CD4-positive, alpha-beta T cell (primary cell): ENCODE data around the gene NRXN3. TPM values are rescaled to one million over a fixed set of nuclear protein-coding genes. Genes with fewer than 3 reads are reported as not detected.

Experiments
- ATAC-seq: fragments of 200-7000 bp; cut with Tn5 transposase; one replicate; pipeline ENCODE4 v1.10.0; 2022; ENCODE audit warnings: mild to moderate bottlenecking; ENCODE audit not compliant: poor library complexity
- CTCF ChIA-PET: fragments of 350-600 bp; sonication (Branson Sonifier 250); formaldehyde crosslinking; loops from one replicate; lab custom pipeline; 2021; ENCODE audit warnings: antibody characterized with exemption, inconsistent platforms; lab: Charles Lee
- POLR2A ChIA-PET: fragments of 350-600 bp; sonication (Branson Sonifier 250); formaldehyde crosslinking; loops from one replicate; lab custom pipeline; 2021; ENCODE audit warnings: antibody characterized with exemption, inconsistent platforms; lab: Charles Lee
- DNase-seq, 14 experiments: peaks; one replicate each; pipeline ENCODE4 v3.0.0-alpha.2; 2013 to 2020; ENCODE audit warnings: mixed read lengths in 2 of 14
- H3K27ac ChIP-seq, 2 donors: one replicate each; pipeline versions ENCODE4 v1.5.1 to v1.7.0; 2013; ENCODE audit warnings: low read length in 2 of 2, low read depth in 1 of 2, mild to moderate bottlenecking in 1 of 2
- H3K27me3 ChIP-seq, 2 experiments: 1 replicate in 1 of 2; 2 replicates in 1 of 2; pipeline versions ENCODE4 v1.6.1 to v1.7.0; 2013; ENCODE audit warnings: low read length in 2 of 2, control low read depth in 1 of 2, mild to moderate bottlenecking in 1 of 2, moderate library complexity in 1 of 2; ENCODE audit not compliant: insufficient read depth in 2 of 2, control insufficient read depth in 1 of 2
- H3K36me3 ChIP-seq: one replicate; pipeline ENCODE4 v1.6.1; 2013; ENCODE audit warnings: low read length, control low read depth; ENCODE audit not compliant: insufficient read depth
- H3K4me1 ChIP-seq: one replicate; pipeline ENCODE4 v1.6.1; 2013; ENCODE audit warnings: low read length, control low read depth; ENCODE audit not compliant: insufficient read depth
- H3K4me3 ChIP-seq: one replicate; pipeline ENCODE4 v1.5.1; 2013; ENCODE audit warnings: mild to moderate bottlenecking, low read length, moderate library complexity
- H3K9me3 ChIP-seq, 2 experiments: 1 replicate in 1 of 2; 2 replicates in 1 of 2; pipeline versions ENCODE4 v1.6.1 to v1.7.0; 2013; ENCODE audit warnings: low read length in 2 of 2, mild to moderate bottlenecking in 2 of 2, control low read depth in 1 of 2, moderate library complexity in 1 of 2; ENCODE audit not compliant: control insufficient read depth in 1 of 2, insufficient read depth in 1 of 2
- H3K27ac Mint-ChIP-seq: one replicate; pipeline ENCODE4 v1.8.0; 2020; ENCODE audit warnings: mixed read lengths
- H3K27me3 Mint-ChIP-seq: one replicate; pipeline ENCODE4 v1.8.0; 2021; ENCODE audit warnings: mixed read lengths
- H3K36me3 Mint-ChIP-seq: one replicate; pipeline ENCODE4 v1.8.0; 2021; ENCODE audit warnings: low read depth, mixed read lengths
- H3K4me1 Mint-ChIP-seq: one replicate; pipeline ENCODE4 v1.8.0; 2021; ENCODE audit warnings: low read depth, mixed read lengths
- H3K4me3 Mint-ChIP-seq: one replicate; pipeline ENCODE4 v1.8.0; 2020; ENCODE audit warnings: mild to moderate bottlenecking, mixed read lengths
- H3K9me3 Mint-ChIP-seq: one replicate; pipeline ENCODE4 v1.8.0; 2020; ENCODE audit warnings: mixed read lengths
- CTCF ChIP-seq: fragments of 200-600 bp; IDR thresholded peaks from one replicate; pipeline ENCODE4 v1.8.0; 2022; ENCODE audit warnings: antibody characterized with exemption, mild to moderate bottlenecking
- intact Hi-C, 2 experiments: fragments of 100-400 bp; cut with DNase I in 1 of 2; cut with micrococcal nuclease in 1 of 2; formaldehyde crosslinking; loops; one replicate each; pipeline versions ENCODE4 v1.15.1 to v1.9.0; 2023 to 2025; cut with DNase I, micrococcal nuclease
- total RNA-seq, 174 experiments: library from RNA in 2 of 174; stranded (reverse) in 2 of 174; gene quantifications; one replicate each; pipeline ENCODE4 v1.2.3 and lab custom pipeline; 2021 to 2026

The NRXN3 gene
- total RNA-seq, 2 experiments from 2014 or later: not detected

GRCh38 chr14:79466938-79467527 lies 1296.9 kb downstream of the NRXN3 start:
- Histone ChIP-seq H3K4me1 (no peaks in the 10 kb centered on the region), H3K4me3 (no peak overlapping the region), H3K27ac (no peak overlapping the region), H3K27me3 (no peaks in the 10 kb centered on the region), H3K9me3 (peaks cover 0 to 4% of the 10 kb centered on the region in 2 experiments), H3K36me3 (no peaks in the 10 kb centered on the region)
- Mint-ChIP-seq H3K27ac (no peak overlapping the region), H3K4me3 (no peak overlapping the region), H3K36me3 (no peaks in the 10 kb centered on the region), H3K4me1 (no peaks in the 10 kb centered on the region), H3K9me3 (peaks cover 4% of the 10 kb centered on the region), H3K27me3 (no peaks in the 10 kb centered on the region)
- TF ChIP-seq CTCF: no peak
- ChIA-PET POLR2A (interaction anchor here (0.8 kb wide), 1 partner anchor 14 kb away, joined by 3 read pairs; no protein-coding TSS in a partner anchor), CTCF (no interaction called here)
- ATAC-seq: no peak
- no peak for DNase-seq
- intact Hi-C loops: no loop called here

DNA sequence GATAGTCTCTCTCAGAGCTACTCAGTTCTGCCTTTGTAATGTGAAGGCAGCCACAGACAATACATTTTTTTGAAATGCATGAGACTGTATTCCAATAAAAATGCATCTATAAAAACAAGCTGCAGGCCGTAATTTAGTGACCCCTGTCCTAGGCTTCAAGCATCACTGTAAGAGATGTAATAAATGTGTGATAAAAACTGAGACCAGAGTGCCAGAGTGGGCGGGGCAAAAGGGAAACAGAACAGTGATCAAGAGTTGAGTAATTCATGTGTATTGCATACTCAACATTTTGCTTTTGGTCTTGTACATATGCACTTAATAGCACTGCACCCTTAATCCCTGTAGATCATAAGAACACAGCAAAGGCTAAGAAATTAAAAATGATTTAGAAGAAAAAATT lies 1297.7 kb downstream of the NRXN3 start:
- H3K4me1 ChIP-seq: no peaks in the 10 kb centered on the region
- H3K27ac ChIP-seq: no peak overlapping the region
- TF ChIP-seq CTCF: no peak
- Mint-ChIP-seq H3K9me3 (peaks cover 4% of the 10 kb centered on the region), H3K4me1 (no peaks in the 10 kb centered on the region), H3K36me3 (no peaks in the 10 kb centered on the region), H3K27ac (no peak overlapping the region), H3K27me3 (no peaks in the 10 kb centered on the region), H3K4me3 (no peak overlapping the region)
- peaks cover 0 to 4% of the 10 kb centered on the region in 2 experiments for H3K9me3 ChIP-seq
- ATAC-seq: no peak
- ChIA-PET CTCF (no interaction called here), POLR2A (no interaction called here)
- no peaks in the 10 kb centered on the region for H3K27me3 ChIP-seq
- no peaks in the 10 kb centered on the region for H3K36me3 ChIP-seq
- H3K4me3 ChIP-seq: no peak overlapping the region
- DNase-seq: no peak
- intact Hi-C loops: no loop called here

- intact Hi-C loops: no loop called here
- no peaks in the 10 kb centered on the region for H3K27me3 Mint-ChIP-seq
- ChIA-PET CTCF (no interaction called here), POLR2A (no interaction called here)
- DNase-seq (no peak), ATAC-seq (no peak)
- no peaks in the 10 kb centered on the region for H3K36me3 ChIP-seq
- no peak overlapping the region for H3K4me3 ChIP-seq
- peaks cover 0 to 4% of the 10 kb centered on the region in 2 experiments for H3K9me3 ChIP-seq
- no peak overlapping the region for H3K27ac ChIP-seq
- H3K36me3 Mint-ChIP-seq: no peaks in the 10 kb centered on the region
- no peak overlapping the region for H3K4me3 Mint-ChIP-seq
- TF ChIP-seq CTCF: no peak
- H3K4me1 Mint-ChIP-seq: no peaks in the 10 kb centered on the region
- no peak overlapping the region for H3K27ac Mint-ChIP-seq
- H3K27me3 ChIP-seq: no peaks in the 10 kb centered on the region
- H3K9me3 Mint-ChIP-seq: peaks cover 4% of the 10 kb centered on the region
- no peaks in the 10 kb centered on the region for H3K4me1 ChIP-seq
Observed at GRCh38 chr14:79468486-79468885, 1298.3 kb downstream of the NRXN3 start.
